CD1c-positive myeloid dendritic cell (primary cell): ENCODE data around the gene SHROOM4.
A peak's percentile ranks its signal among the peaks of the same experiment; 100 is the strongest.

Experiments used
- DNase-seq: peaks from one replicate; pipeline ENCODE4 v3.0.0-alpha.2; 2016; ENCODE audit errors: extremely low spot score

The SHROOM4 gene

GRCh38 chrX:50787099-50787498, 26.9 kb downstream of the SHROOM4 start:
- DNase-seq, result no peak

GRCh38 chrX:50780144-50780543, 33.9 kb downstream of the SHROOM4 start:
- no peak for DNase-seq

- no peak for DNase-seq
Observed at GRCh38 chrX:50779694-50780093, 34.3 kb downstream of the SHROOM4 start.

- no peak for DNase-seq
Observed at GRCh38 chrX:50778272-50778671, 35.7 kb downstream of the SHROOM4 start.

GRCh38 chrX:50776248-50776647, 37.7 kb downstream of the SHROOM4 start:
- no peak for DNase-seq

- DNase-seq, result no peak
Observed at GRCh38 chrX:50771382-50771781, 42.6 kb downstream of the SHROOM4 start.

- no peak for DNase-seq
Observed at GRCh38 chrX:50770702-50771101, 43.3 kb downstream of the SHROOM4 start.

GRCh38 chrX:50769389-50770063, 44.5 kb downstream of the SHROOM4 start:
- DNase-seq, result no peak

- DNase-seq, result no peak
Observed at GRCh38 chrX:50768801-50769200, 45.2 kb downstream of the SHROOM4 start.

- DNase-seq, result no peak
Observed at GRCh38 chrX:50765986-50766385, 48.0 kb downstream of the SHROOM4 start.

GRCh38 chrX:50762578-50762977, 51.4 kb downstream of the SHROOM4 start:
- DNase-seq, result no peak

GRCh38 chrX:50756276-50756675, 57.7 kb downstream of the SHROOM4 start:
- no peak for DNase-seq

- no peak for DNase-seq
Observed at GRCh38 chrX:50751091-50751490, 62.9 kb downstream of the SHROOM4 start.

GRCh38 chrX:50747471-50747900, 66.5 kb downstream of the SHROOM4 start:
- peak; percentile 28 for DNase-seq

- no peak for DNase-seq
Observed at GRCh38 chrX:50736656-50737055, 77.3 kb downstream of the SHROOM4 start.

GRCh38 chrX:50726296-50726695, 87.7 kb downstream of the SHROOM4 start:
- no peak for DNase-seq

GRCh38 chrX:50725310-50725709, 88.7 kb downstream of the SHROOM4 start:
- DNase-seq, result no peak

- DNase-seq, result no peak
Observed at GRCh38 chrX:50723006-50723405, 91.0 kb downstream of the SHROOM4 start.

GRCh38 chrX:50721764-50722521, 92.1 kb downstream of the SHROOM4 start:
- DNase-seq, result no peak

- no peak for DNase-seq
Observed at GRCh38 chrX:50719614-50720013, 94.4 kb downstream of the SHROOM4 start.

GRCh38 chrX:50718776-50719175, 95.2 kb downstream of the SHROOM4 start:
- no peak for DNase-seq

- no peak for DNase-seq
Observed at GRCh38 chrX:50716706-50717105, 97.3 kb downstream of the SHROOM4 start.

GRCh38 chrX:50712777-50713176, 101.2 kb downstream of the SHROOM4 start:
- no peak for DNase-seq
